Naive thymus-derived CD8-positive, alpha-beta T cell (primary cell): Measurements from ENCODE around the gene ATN1. TPM values are rescaled to one million over a fixed set of nuclear protein-coding genes. Genes with fewer than 3 reads are reported as not detected.

Experiments used
- microRNA-seq: library from miRNA; unstranded; fragments of <30 nt; microRNA quantifications from one replicate; pipeline ENCODE4 v1.2.0, GENCODE V29; 2022; ENCODE audit warnings: borderline microRNAs expressed
- polyA plus RNA-seq, 3 donors: library from polyadenylated mRNA; unstranded; fragments of 300-500 nt; fragmentation: Illumina TruSeq; gene quantifications; one replicate each; pipeline ENCODE4 v1.2.3, GENCODE V29; 2021
- total RNA-seq, 8 experiments: library from RNA in 2 of 8; stranded (reverse) in 2 of 8; gene quantifications; one replicate each; pipeline ENCODE4 v1.2.3 and lab custom pipeline; 2021 to 2026

ATN1 gene
- total and polyA plus RNA-seq, 5 experiments from 2014 or later = 0.35 to 30.3 (median 1.4) TPM

Small RNAs within 50 kb of the gene (microRNA-seq; reads per million reads assigned to microRNA genes)
- 175 reads per million, percentile 70 among the genes with 10 or more reads in this experiment for gene MIR141
- 425 reads per million, percentile 78 among the genes with 10 or more reads in this experiment for gene MIR200C

Other genes starting within 250 kb of the ATN1 start
- gene ZNF384, start 238.6 kb upstream of the ATN1 start, total RNA-seq = 10 to 100 TPM; 90.5 to 94.8 TPM
- 10 to 100 TPM; 17.6 to 39.6 (median 26.3) TPM for gene ZNF384, start 238.6 kb upstream of the ATN1 start, polyA plus RNA-seq
- 1 to 10 TPM in 1 of 2 experiments, under 1 TPM in 1; 0.41 to 1.2 TPM for gene PIANP, start 227.1 kb upstream of the ATN1 start, total RNA-seq
- under 1 TPM in 2 of 3 donors, not detected in 1; 0.06 to 0.30 TPM for gene PIANP, start 227.1 kb upstream of the ATN1 start, polyA plus RNA-seq
- 10 to 100 TPM; 27.0 to 35.4 TPM for gene COPS7A, start 203.9 kb upstream of the ATN1 start, total RNA-seq
- 10 to 100 TPM; 34.9 to 42.4 (median 36.2) TPM for gene COPS7A, start 203.9 kb upstream of the ATN1 start, polyA plus RNA-seq
- gene MLF2, start 174.8 kb upstream of the ATN1 start, total RNA-seq = 10 to 100 TPM; 87.6 to 98.9 TPM
- 100 to 1,000 TPM in 2 of 3 donors, 10 to 100 TPM in 1; 98.5 to 133 (median 126) TPM for gene MLF2, start 174.8 kb upstream of the ATN1 start, polyA plus RNA-seq
- under 1 TPM in 1 of 2 experiments, not detected in 1; 0.55 TPM for gene PTMS, start 161.6 kb upstream of the ATN1 start, total RNA-seq
- 1 to 10 TPM in 1 of 3 donors, not detected in 2; 4.8 TPM for gene PTMS, start 161.6 kb upstream of the ATN1 start, polyA plus RNA-seq
- gene LAG3, start 155.4 kb upstream of the ATN1 start, total RNA-seq = under 1 TPM; 0.60 to 0.75 TPM
- 10 to 100 TPM in 1 of 3 donors, under 1 TPM in 2; 0.47 to 14.5 (median 0.59) TPM for gene LAG3, start 155.4 kb upstream of the ATN1 start, polyA plus RNA-seq
- gene CD4, start 138.4 kb upstream of the ATN1 start, total RNA-seq = 1 to 10 TPM; 1.4 to 1.5 TPM
- gene CD4, start 138.4 kb upstream of the ATN1 start, polyA plus RNA-seq = 1 to 10 TPM in 1 of 3 donors, under 1 TPM in 2; 0.39 to 1.3 (median 0.53) TPM
- gene GPR162, start 106.1 kb upstream of the ATN1 start, total RNA-seq = not detected
- gene GPR162, start 106.1 kb upstream of the ATN1 start, polyA plus RNA-seq = not detected
- 1 to 10 TPM; 8.6 to 9.7 TPM for gene P3H3, start 99.6 kb upstream of the ATN1 start, total RNA-seq
- gene P3H3, start 99.6 kb upstream of the ATN1 start, polyA plus RNA-seq = under 1 TPM; 0.42 to 0.73 (median 0.67) TPM
- 1 to 10 TPM; 3.8 to 5.6 TPM for gene GNB3, start 87.0 kb upstream of the ATN1 start, total RNA-seq
- not detected for gene GNB3, start 87.0 kb upstream of the ATN1 start, polyA plus RNA-seq
- gene CDCA3, start 76.7 kb upstream of the ATN1 start, total RNA-seq = 1 to 10 TPM; 2.6 to 2.7 TPM
- 1 to 10 TPM in 1 of 3 donors, under 1 TPM in 1, not detected in 1; 0.50 to 1.4 TPM for gene CDCA3, start 76.7 kb upstream of the ATN1 start, polyA plus RNA-seq
- gene USP5, start 75.8 kb upstream of the ATN1 start, total RNA-seq = 10 to 100 TPM; 72.7 to 78.9 TPM
- gene USP5, start 75.8 kb upstream of the ATN1 start, polyA plus RNA-seq = 10 to 100 TPM; 55.3 to 69.2 (median 56.7) TPM
- gene TPI1, start 60.4 kb upstream of the ATN1 start, total RNA-seq = 100 to 1,000 TPM; 159 to 163 TPM
- 100 to 1,000 TPM; 372 to 497 (median 479) TPM for gene TPI1, start 60.4 kb upstream of the ATN1 start, polyA plus RNA-seq
- gene SPSB2, start 54.7 kb upstream of the ATN1 start, total RNA-seq = 10 to 100 TPM; 22.0 to 23.3 TPM
- gene SPSB2, start 54.7 kb upstream of the ATN1 start, polyA plus RNA-seq = 10 to 100 TPM; 10.1 to 10.6 (median 10.2) TPM
- 10 to 100 TPM; 10.1 to 10.5 TPM for gene LRRC23, start 23.1 kb upstream of the ATN1 start, total RNA-seq
- gene LRRC23, start 23.1 kb upstream of the ATN1 start, polyA plus RNA-seq = 1 to 10 TPM; 4.7 to 9.9 (median 8.8) TPM
- gene ENO2, start 13.4 kb upstream of the ATN1 start, total RNA-seq = 100 to 1,000 TPM; 141 to 144 TPM
- gene ENO2, start 13.4 kb upstream of the ATN1 start, polyA plus RNA-seq = 10 to 100 TPM; 19.4 to 29.2 (median 19.7) TPM
- not detected for gene RNU7-1, start 15.9 kb downstream of the ATN1 start, total RNA-seq
- not detected for gene RNU7-1, start 15.9 kb downstream of the ATN1 start, polyA plus RNA-seq
- gene C12orf57, start 16.1 kb downstream of the ATN1 start, total RNA-seq = 100 to 1,000 TPM; 518 to 519 TPM
- 100 to 1,000 TPM; 329 to 399 (median 366) TPM for gene C12orf57, start 16.1 kb downstream of the ATN1 start, polyA plus RNA-seq
- gene PTPN6, start 23.4 kb downstream of the ATN1 start, total RNA-seq = 100 to 1,000 TPM; 235 to 247 TPM
- 100 to 1,000 TPM; 182 to 425 (median 260) TPM for gene PTPN6, start 23.4 kb downstream of the ATN1 start, polyA plus RNA-seq
- 100 to 1,000 TPM; 159 to 173 TPM for gene PHB2, start 42.7 kb downstream of the ATN1 start, total RNA-seq
- 100 to 1,000 TPM in 2 of 3 donors, 10 to 100 TPM in 1; 97.0 to 115 (median 108) TPM for gene PHB2, start 42.7 kb downstream of the ATN1 start, polyA plus RNA-seq
- 10 to 100 TPM; 71.1 to 72.5 TPM for gene EMG1, start 43.0 kb downstream of the ATN1 start, total RNA-seq
- gene EMG1, start 43.0 kb downstream of the ATN1 start, polyA plus RNA-seq = 10 to 100 TPM; 59.7 to 66.4 (median 64.7) TPM
- 10 to 100 TPM; 17.0 to 18.5 TPM for gene LPCAT3, start 90.5 kb downstream of the ATN1 start, total RNA-seq
- 10 to 100 TPM; 17.0 to 22.7 (median 19.9) TPM for gene LPCAT3, start 90.5 kb downstream of the ATN1 start, polyA plus RNA-seq
- gene C1S, start 132.8 kb downstream of the ATN1 start, total RNA-seq = 1 to 10 TPM; 2.3 to 3.3 TPM
- under 1 TPM in 1 of 3 donors, not detected in 2; 0.15 TPM for gene C1S, start 132.8 kb downstream of the ATN1 start, polyA plus RNA-seq
- gene C1R, start 164.5 kb downstream of the ATN1 start, total RNA-seq = 1 to 10 TPM; 1.4 to 1.5 TPM
- 1 to 10 TPM; 1.5 to 3.2 (median 2.5) TPM for gene C1R, start 164.5 kb downstream of the ATN1 start, polyA plus RNA-seq
- gene C1RL, start 181.3 kb downstream of the ATN1 start, total RNA-seq = 10 to 100 TPM; 20.7 to 24.1 TPM
- 1 to 10 TPM; 3.7 to 5.7 (median 4.8) TPM for gene C1RL, start 181.3 kb downstream of the ATN1 start, polyA plus RNA-seq
- gene RBP5, start 200.9 kb downstream of the ATN1 start, total RNA-seq = 1 to 10 TPM in 1 of 2 experiments, under 1 TPM in 1; 0.69 to 1.1 TPM
- gene RBP5, start 200.9 kb downstream of the ATN1 start, polyA plus RNA-seq = not detected
- gene CLSTN3, start 202.4 kb downstream of the ATN1 start, total RNA-seq = 10 to 100 TPM; 21.7 to 24.8 TPM
- 1 to 10 TPM; 2.9 to 6.4 (median 5.8) TPM for gene CLSTN3, start 202.4 kb downstream of the ATN1 start, polyA plus RNA-seq